IMR-90 (cell line): ENCODE data around the gene CAPN2. TPM values are rescaled to one million over a fixed set of nuclear protein-coding genes. Genes with fewer than 3 reads are reported as not detected.

Source experiments
- ATAC-seq: fragments of 200-7000 bp; cut with Tn5 transposase; 2 replicates; pipeline ENCODE4 v1.9.1; 2020; ENCODE audit warnings: low read depth, mild to moderate bottlenecking, moderate library complexity
- BruUV-seq: library from RNA; stranded (reverse); fragments of 400-500 nt; replicated peaks from 2 replicates; lab custom pipeline; 2021; lab: Mats Ljungman, UMichigan
- CTCF ChIA-PET: fragments of 300-600 bp; formaldehyde crosslinking; extraction: SDS; loops from one replicate; lab custom pipeline; 2021; ENCODE audit warnings: antibody characterized with exemption; lab: Yijun Ruan, JAX
- POLR2A ChIA-PET: fragments of 300-600 bp; sonication (Branson Sonifier 250); formaldehyde crosslinking; loops from one replicate; lab custom pipeline; 2022; ENCODE audit warnings: antibody characterized with exemption; ENCODE audit not compliant: unreplicated experiment; lab: Charles Lee
- DNase-seq: peaks from one replicate; pipeline ENCODE4 v3.0.0; 2013
- H2AFZ ChIP-seq: replicated peaks from 2 replicates; pipeline ENCODE3; 2013; ENCODE audit warnings: low read length, mild to moderate bottlenecking; ENCODE audit not compliant: poor library complexity
- H2AK5ac ChIP-seq: 2 replicates; pipeline ENCODE4 v1.6.1; 2013; ENCODE audit warnings: low read depth, low read length, inconsistent platforms
- H2AK9ac ChIP-seq: replicated peaks from 2 replicates; pipeline ENCODE3; 2013; ENCODE audit warnings: mild to moderate bottlenecking, low read depth, low read length, moderate library complexity; ENCODE audit not compliant: poor library complexity
- H2BK120ac ChIP-seq: 2 replicates; pipeline ENCODE4 v1.6.1; 2013; ENCODE audit warnings: low read depth, low read length, inconsistent platforms
- H2BK15ac ChIP-seq: 3 replicates; pipeline ENCODE4 v1.6.1; 2013; ENCODE audit warnings: low read depth, low read length, inconsistent platforms
- H2BK20ac ChIP-seq: 2 replicates; pipeline ENCODE4 v1.6.1; 2013; ENCODE audit warnings: low read depth, mild to moderate bottlenecking, inconsistent platforms, low read length, moderate library complexity
- H2BK5ac ChIP-seq: 2 replicates; pipeline ENCODE4 v1.6.1; 2013; ENCODE audit warnings: mild to moderate bottlenecking, low read depth, low read length, inconsistent platforms; ENCODE audit not compliant: poor library complexity, severe bottlenecking
- H3K14ac ChIP-seq: replicated peaks from 2 replicates; pipeline ENCODE4 v1.6.1; 2013; ENCODE audit warnings: low read depth, low read length, inconsistent platforms
- H3K18ac ChIP-seq: 2 replicates; pipeline ENCODE4 v1.6.1; 2013; ENCODE audit warnings: low read depth, low read length, control low read depth
- H3K23ac ChIP-seq: 2 replicates; pipeline ENCODE4 v1.6.1; 2013; ENCODE audit warnings: low read depth, low read length, inconsistent platforms
- H3K27ac ChIP-seq: 2 replicates; pipeline ENCODE4 v1.5.1; 2013; ENCODE audit warnings: mild to moderate bottlenecking, control low read depth, low read length; ENCODE audit not compliant: insufficient read depth
- H3K27me3 ChIP-seq: 2 replicates; pipeline ENCODE4 v1.6.1; 2013; ENCODE audit warnings: low read length; ENCODE audit not compliant: control insufficient read depth, insufficient read depth
- H3K36me3 ChIP-seq: 2 replicates; pipeline ENCODE4 v1.6.1; 2013; ENCODE audit warnings: low read length, mixed read lengths; ENCODE audit not compliant: control insufficient read depth, insufficient read depth
- H3K4ac ChIP-seq: 2 replicates; pipeline ENCODE4 v1.6.1; 2013; ENCODE audit warnings: low read depth, low read length, inconsistent platforms
- H3K4me1 ChIP-seq: 2 replicates; pipeline ENCODE4 v1.6.1; 2013; ENCODE audit warnings: low read length, mixed read lengths; ENCODE audit not compliant: control insufficient read depth, insufficient read depth
- H3K4me2 ChIP-seq: 2 replicates; pipeline ENCODE4 v1.6.1; 2013; ENCODE audit warnings: low read depth, mild to moderate bottlenecking, control low read depth, low read length, moderate library complexity
- H3K4me3 ChIP-seq: 2 replicates; pipeline ENCODE4 v1.5.1; 2013; ENCODE audit warnings: low read depth, mild to moderate bottlenecking, control low read depth, low read length, moderate library complexity; ENCODE audit not compliant: insufficient read depth
- H3K56ac ChIP-seq: 2 replicates; pipeline ENCODE4 v1.6.1; 2013; ENCODE audit warnings: low read length, inconsistent platforms; ENCODE audit not compliant: insufficient read depth; ENCODE audit errors: extremely low read depth
- H3K79me1 ChIP-seq, 2 experiments: 2 replicates each; pipeline ENCODE4 v1.6.1; 2013; ENCODE audit warnings: low read length in 2 of 2, inconsistent platforms in 1 of 2, low read depth in 1 of 2
- H3K9ac ChIP-seq: 2 replicates; pipeline ENCODE4 v1.6.1; 2013; ENCODE audit warnings: low read depth, low read length, control low read depth
- H3K9me1 ChIP-seq: 2 replicates; pipeline ENCODE4 v1.6.1; 2013; ENCODE audit warnings: low read length, inconsistent platforms; ENCODE audit not compliant: insufficient read depth
- H3K9me3 ChIP-seq: 2 replicates; pipeline ENCODE4 v1.6.1; 2013; ENCODE audit warnings: low read length; ENCODE audit not compliant: control insufficient read depth, insufficient read depth
- H4K20me1 ChIP-seq: 2 replicates; pipeline ENCODE4 v1.6.1; 2013; ENCODE audit warnings: low read length, inconsistent platforms; ENCODE audit not compliant: insufficient read depth
- H4K5ac ChIP-seq: 2 replicates; pipeline ENCODE4 v1.6.1; 2013; ENCODE audit warnings: mild to moderate bottlenecking, low read depth, low read length, control low read depth
- H4K8ac ChIP-seq, 2 experiments: 2 replicates each; pipeline ENCODE4 v1.6.1; 2013; ENCODE audit warnings: low read depth in 2 of 2, low read length in 2 of 2, control low read depth in 1 of 2, inconsistent platforms in 1 of 2
- H4K91ac ChIP-seq: 2 replicates; pipeline ENCODE4 v1.6.1; 2013; ENCODE audit warnings: low read depth, low read length, inconsistent platforms; ENCODE audit not compliant: insufficient read depth
- BHLHE40 ChIP-seq: fragments of 150-350 bp; IDR thresholded peaks from 2 replicates; pipeline ENCODE4 v1.6.1; 2016; ENCODE audit warnings: mild to moderate bottlenecking, low read depth, low read length
- CTCF ChIP-seq: conservative IDR thresholded peaks from 2 replicates; pipeline ENCODE4 v1.5.1; 2012; ENCODE audit warnings: mild to moderate bottlenecking, low read depth, low read length, improper control_type of control experiment
- MAFK ChIP-seq: IDR thresholded peaks from 2 replicates; pipeline ENCODE4 v1.6.1; 2012; ENCODE audit warnings: low read depth, low read length, improper control_type of control experiment
- MAZ ChIP-seq: IDR thresholded peaks from 2 replicates; pipeline ENCODE4 v1.6.1; 2012; ENCODE audit warnings: low read depth, mild to moderate bottlenecking, low read length, improper control_type of control experiment, moderate library complexity, borderline replicate concordance
- NFE2L2 ChIP-seq: fragments of 150-350 bp; IDR thresholded peaks from 2 replicates; pipeline ENCODE4 v1.6.1; 2016; ENCODE audit warnings: low read depth, mild to moderate bottlenecking, low read length
- POLR2A ChIP-seq: IDR thresholded peaks from 2 replicates; pipeline ENCODE4 v1.6.1; 2012; ENCODE audit warnings: mild to moderate bottlenecking, low read depth, low read length
- RAD21 ChIP-seq: IDR thresholded peaks from 2 replicates; pipeline ENCODE4 v1.6.1; 2012; ENCODE audit warnings: low read length, improper control_type of control experiment
- RCOR1 ChIP-seq: IDR thresholded peaks from 2 replicates; pipeline ENCODE4 v1.6.1; 2012; ENCODE audit warnings: mild to moderate bottlenecking, low read length, improper control_type of control experiment; ENCODE audit not compliant: insufficient replicate concordance
- RFX5 ChIP-seq: IDR thresholded peaks from 2 replicates; pipeline ENCODE4 v1.8.0; 2012; ENCODE audit warnings: low read depth, mild to moderate bottlenecking, low read length, moderate library complexity
- WGBS, 2 experiments: methylation state at CpG; one replicate each; pipeline versions ENCODE4 v1.1.5 to v1.1.7; 2013; ENCODE audit warnings: missing lambda C conversion rate in 2 of 2; ENCODE audit not compliant: insufficient read length in 1 of 2; ENCODE audit errors: extremely low coverage in 2 of 2; 5-methylcytosine and 5-hydroxymethylcytosine counted together
- dilution Hi-C: fragments of 300-500 bp; cut with HindIII; formaldehyde crosslinking; loops from one replicate; pipeline ENCODE4 v1.14.3; 2018; ENCODE audit warnings: low sequenced_read_pairs; ENCODE audit not compliant: unreplicated experiment
- in situ Hi-C: fragments of 300-500 bp; cut with MboI; formaldehyde crosslinking; loops from 3 replicates; pipeline ENCODE4 v1.14.3; 2019; ENCODE audit warnings: low sequenced_read_pairs, inconsistent platforms, mixed read lengths
- intact Hi-C: fragments of 100-400 bp; cut with micrococcal nuclease; formaldehyde crosslinking; loops from 2 replicates; pipeline ENCODE4 v1.10.0; 2022
- polyA plus RNA-seq, 3 experiments: library from polyadenylated mRNA; depleted of rRNA; stranded (reverse); fragments of >200 nt; gene quantifications; 2 replicates each; pipeline ENCODE4 v1.2.3, GENCODE V29; 2012; ENCODE audit warnings: low replicate concordance in 1 of 3
- total RNA-seq: library from RNA; depleted of rRNA; stranded (reverse); fragments of >200 nt; gene quantifications from 2 replicates; pipeline ENCODE4 v1.2.3, GENCODE V29; 2012

CAPN2 gene
- total and polyA plus RNA-seq, 2 of the 4 experiments (the other 2 are of a cell fraction) = 339 to 430 TPM

- no TSS peak for BruUV-seq
- dilution Hi-C loops = no loop called here
These were observed 38.6 kb downstream of the CAPN2 start for GRCh38 chr1:223750730-223751570.

More at GRCh38 chr1:223750730-223751570, 38.6 kb downstream of the CAPN2 start:
- no peak overlapping the region for H4K5ac ChIP-seq
- no peak overlapping the region for H2BK15ac ChIP-seq
- no peak overlapping the region for H2BK5ac ChIP-seq
- no peak overlapping the region for H3K4me2 ChIP-seq
- H3K4me3 ChIP-seq = no peak overlapping the region
- H3K79me1 ChIP-seq = peaks cover 45 to 87% of the 10 kb centered on the region in 2 experiments
- no peak overlapping the region for H2AFZ ChIP-seq
- H3K27me3 ChIP-seq = no peaks in the 10 kb centered on the region
- DNase-seq (no peak), ATAC-seq (no peak)
- in situ Hi-C loops = no loop called here
- intact Hi-C loops = no loop called here
- 80% methylated on average over 6 of the region's 13 CpGs; no CpG with 5 or more reads in 1 of the 2 experiments for WGBS, 2 experiments
- H4K91ac ChIP-seq = no peak overlapping the region
- peaks cover 23% of the 10 kb centered on the region for H4K20me1 ChIP-seq
- H3K18ac ChIP-seq = no peak overlapping the region
- H2BK120ac ChIP-seq = no peak overlapping the region
- no peak overlapping the region for H3K23ac ChIP-seq
- POLR2A ChIA-PET = no interaction called here
- CTCF ChIA-PET = interaction anchor here (2.0 to 4.4 kb wide), 2 partner anchors 10 to 39 kb away, joined by 4 to 21 read pairs; partner anchors contain the start of gene CAPN2
- TF ChIP-seq RAD21 (no peak), BHLHE40 (no peak), MAFK (no peak), MAZ (no peak), RCOR1 (no peak), POLR2A (no peak), RFX5 (no peak), CTCF (no peak), NFE2L2 (no peak)
- peaks cover 18% of the 10 kb centered on the region for H3K4me1 ChIP-seq
- H3K36me3 ChIP-seq = peaks cover 79% of the 10 kb centered on the region
- H3K14ac ChIP-seq = no peak overlapping the region
- no peaks in the 10 kb centered on the region for H3K9me3 ChIP-seq
- H3K9me1 ChIP-seq = peaks cover 9% of the 10 kb centered on the region
- no peak overlapping the region for H2BK20ac ChIP-seq
- no peak overlapping the region for H3K9ac ChIP-seq
- H3K4ac ChIP-seq = no peak overlapping the region; the same call in 1 of the 2 replicates
- H3K56ac ChIP-seq = no peak overlapping the region
- H4K8ac ChIP-seq = no peak overlapping the region; a peak in 1 of 4 replicates
- H3K27ac ChIP-seq = no peak overlapping the region
- H2AK9ac ChIP-seq = no peak overlapping the region
- peak overlapping the region; percentile 57; the same call in 1 of the 2 replicates for H2AK5ac ChIP-seq
